GM23338 (cell line): ENCODE results near the gene TTC12.

ENCODE experiments used
- CREB1 ChIP-seq: fragments of 250-450 bp; sonication (Bioruptor Pico); IDR thresholded peaks from 2 replicates; pipeline ENCODE4 v1.5.0; 2020; ENCODE audit warnings: low read depth, mild to moderate bottlenecking, moderate library complexity
- CTCF ChIP-seq, 2 experiments: fragments of 200-600 bp in 1 of 2; sonication (generic) in 1 of 2; conservative IDR thresholded peaks; 2 replicates each; pipeline versions ENCODE4 v1.5.1 to v1.6.1; 2016 to 2017; ENCODE audit warnings: antibody characterized with exemption in 2 of 2, low read depth in 2 of 2, mild to moderate bottlenecking in 2 of 2, moderate library complexity in 1 of 2
- EZH2 ChIP-seq: fragments of 200-600 bp; sonication (generic); IDR thresholded peaks from one replicate; pipeline ENCODE4 v1.8.0; 2017; ENCODE audit warnings: antibody characterized with exemption, mild to moderate bottlenecking, low read depth; ENCODE audit not compliant: unreplicated experiment
- EZH2phosphoT487 ChIP-seq: fragments of 200-600 bp; sonication (generic); IDR thresholded peaks from one replicate; pipeline ENCODE4 v1.8.1; 2018; ENCODE audit warnings: antibody characterized with exemption; ENCODE audit not compliant: unreplicated experiment
- JUNB ChIP-seq: IDR thresholded peaks from one replicate; pipeline ENCODE4 v1.6.1; 2016; ENCODE audit warnings: antibody characterized with exemption; ENCODE audit not compliant: unreplicated experiment
- POLR2AphosphoS5 ChIP-seq: IDR thresholded peaks from 2 replicates; pipeline ENCODE4 v1.6.1; 2016; ENCODE audit warnings: antibody characterized with exemption, low read depth
- REST ChIP-seq: IDR thresholded peaks from one replicate; pipeline ENCODE4 v1.6.1; 2018; ENCODE audit warnings: antibody characterized with exemption; ENCODE audit not compliant: unreplicated experiment
- ZNF114 ChIP-seq: fragments of 250-450 bp; sonication (Bioruptor Pico); IDR thresholded peaks from 2 replicates; pipeline ENCODE4 v1.5.0; 2020; ENCODE audit warnings: mild to moderate bottlenecking, moderate library complexity
- ZNF462 ChIP-seq: fragments of 250-450 bp; sonication (Bioruptor Pico); IDR thresholded peaks from 2 replicates; pipeline ENCODE4 v1.5.0; 2020; ENCODE audit warnings: mild to moderate bottlenecking, moderate library complexity

GRCh38 chr11:113363996-113364641, 49.7 kb downstream of the TTC12 start:
- TF ChIP-seq CTCF (conservative IDR thresholded peaks at IDR 0.05; ENCODE audit: low read depth in 2 of 2) (no peak), POLR2AphosphoS5 (no peak), EZH2phosphoT487 (no peak), REST (no peak), JUNB (no peak), EZH2 (no peak), CREB1 (CRISPR knock-in tag) (no peak), ZNF114 (CRISPR knock-in tag) (no peak), ZNF462 (CRISPR knock-in tag) (no peak)
